ENCODE results near the gene TMEM30A.

The TMEM30A gene

DNA sequence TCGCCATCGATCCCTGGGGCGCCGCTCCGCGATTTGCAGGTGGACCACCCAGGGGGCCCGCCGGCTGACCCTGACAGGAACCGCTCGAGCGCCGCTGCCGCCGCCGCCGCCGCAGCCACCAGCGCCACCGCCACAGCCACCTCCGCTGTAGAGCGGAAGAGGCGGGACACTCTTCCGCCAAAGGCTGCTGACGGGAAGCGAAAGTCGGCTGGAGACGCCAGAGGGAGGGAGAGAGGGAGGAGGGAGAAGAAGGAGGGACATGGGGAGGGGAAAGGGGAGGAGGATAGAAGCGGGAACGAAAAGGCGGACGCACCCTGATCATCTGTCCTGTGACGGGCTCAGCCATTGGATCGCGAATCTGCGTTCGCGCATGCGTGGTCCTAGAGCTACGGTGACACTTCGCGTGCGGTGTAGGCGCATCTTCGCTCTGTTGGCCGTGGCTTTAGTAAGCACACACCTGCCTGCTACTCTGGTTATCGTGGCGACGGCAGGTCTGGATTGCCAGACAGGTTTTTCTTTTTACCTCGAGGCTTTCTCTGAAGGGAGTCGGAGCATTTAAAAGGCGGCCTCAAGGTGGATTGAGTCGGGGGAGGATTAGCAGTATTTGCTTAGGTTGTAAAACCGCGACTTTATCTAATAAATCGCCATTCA is at the start of gene TMEM30A:
TSS of gene TMEM30A (minus strand) at position 161 of the 651 bp plus-strand sequence. CDS start at position 7, 154 bp downstream.
- DNase-seq: peak; percentile 98
- H3K27ac Mint-ChIP-seq: no peak within 1 kb of the TSS
- no peaks in the 10 kb centered on the region for H3K27me3 Mint-ChIP-seq
- H3K4me1 Mint-ChIP-seq: peaks cover 46% of the 10 kb centered on the region
- H3K4me3 Mint-ChIP-seq: no peak within 1 kb of the TSS
- CTCF ChIA-PET: interaction anchor here (0.6 to 1.6 kb wide), 6 partner anchors 10 to 29 kb away, joined by 3 to 8 read pairs (median 4); no protein-coding TSS in a partner anchor
- peaks cover 17% of the 10 kb centered on the region for H3K36me3 Mint-ChIP-seq
- no peaks in the 10 kb centered on the region for H3K9me3 Mint-ChIP-seq

DNA sequence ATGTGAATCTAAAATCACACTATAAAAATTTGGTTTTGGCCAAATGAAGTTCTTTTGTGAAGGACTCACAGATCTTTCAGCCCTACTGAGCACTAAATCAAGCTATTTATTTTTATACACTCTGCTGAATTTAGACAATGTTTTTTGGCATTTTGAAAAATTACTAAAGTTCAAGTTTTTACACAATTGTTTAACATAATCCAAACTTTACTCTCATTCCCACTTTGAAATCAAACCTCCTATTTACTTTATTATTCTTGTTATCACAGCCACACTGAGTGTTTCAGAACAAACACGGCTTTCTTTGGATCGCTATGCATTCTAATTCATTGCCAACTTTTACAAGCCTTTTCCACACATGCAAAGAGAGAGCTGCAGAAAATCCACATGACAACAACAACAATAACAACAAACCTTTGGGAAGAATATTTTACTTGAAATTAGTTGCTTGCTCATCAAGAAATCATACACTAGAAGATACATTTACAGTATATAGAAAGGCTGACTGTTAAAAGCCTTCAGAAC is 49.1 kb upstream of the TMEM30A start:
- H3K4me3 Mint-ChIP-seq: no peak overlapping the region
- H3K4me1 Mint-ChIP-seq: no peaks in the 10 kb centered on the region
- peaks cover 14% of the 10 kb centered on the region for H3K27me3 Mint-ChIP-seq
- DNase-seq: no peak
- CTCF ChIA-PET: interaction anchor here (1.5 kb wide), 1 partner anchor 66 kb away, joined by 3 read pairs; no protein-coding TSS in a partner anchor
- no peak overlapping the region for H3K27ac Mint-ChIP-seq
- no peaks in the 10 kb centered on the region for H3K9me3 Mint-ChIP-seq
- no peaks in the 10 kb centered on the region for H3K36me3 Mint-ChIP-seq

DNA sequence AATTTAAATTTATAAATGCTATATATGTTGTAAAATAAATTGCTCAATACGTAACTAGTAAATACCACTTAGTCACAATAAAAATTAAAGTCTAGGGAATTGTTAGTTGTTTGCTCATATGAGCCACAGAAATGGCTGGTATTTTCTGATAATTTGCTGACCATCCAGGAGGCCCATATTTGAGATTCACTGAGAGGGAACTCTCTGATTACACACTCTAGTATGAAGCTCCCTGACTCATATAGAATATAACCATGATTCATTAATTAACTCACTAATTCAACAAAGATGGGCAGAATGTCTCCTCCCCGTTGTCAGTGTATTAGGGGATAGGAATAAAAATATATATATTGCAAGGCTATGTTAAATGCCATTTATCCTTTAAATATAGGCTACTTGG is 46.6 kb upstream of the TMEM30A start:
- Mint-ChIP-seq H3K9me3 (no peaks in the 10 kb centered on the region), H3K27me3 (peaks cover 19% of the 10 kb centered on the region), H3K27ac (no peak overlapping the region), H3K4me1 (no peaks in the 10 kb centered on the region), H3K4me3 (no peak overlapping the region), H3K36me3 (no peaks in the 10 kb centered on the region)
- CTCF ChIA-PET: interaction anchor here (0.9 kb wide), 1 partner anchor 34 kb away, joined by 4 read pairs; no protein-coding TSS in a partner anchor
- DNase-seq: no peak

DNA sequence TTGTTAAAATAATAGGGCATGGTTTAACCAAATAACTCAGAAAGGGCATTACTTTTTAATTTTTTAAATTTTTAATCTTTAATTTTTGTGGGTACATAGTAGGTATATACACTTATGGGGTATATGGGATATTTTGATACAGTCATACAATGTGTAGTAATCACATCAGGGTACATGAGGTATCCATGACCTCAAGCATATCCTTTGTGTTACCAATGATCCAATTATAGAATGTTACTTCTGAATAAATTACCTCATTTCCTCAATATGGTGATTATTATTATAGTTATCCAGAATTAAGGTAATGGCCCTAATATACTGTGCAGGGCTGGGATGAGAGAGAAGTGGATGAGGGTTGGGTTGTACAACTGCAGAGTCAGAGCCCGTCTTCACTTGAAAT is 45.1 kb upstream of the TMEM30A start:
- CTCF ChIA-PET: no interaction called here
- H3K27me3 Mint-ChIP-seq: peaks cover 17% of the 10 kb centered on the region
- H3K36me3 Mint-ChIP-seq: no peaks in the 10 kb centered on the region
- H3K4me1 Mint-ChIP-seq: no peaks in the 10 kb centered on the region
- no peak for DNase-seq
- H3K4me3 Mint-ChIP-seq: no peak overlapping the region
- no peak overlapping the region for H3K27ac Mint-ChIP-seq
- no peaks in the 10 kb centered on the region for H3K9me3 Mint-ChIP-seq

DNA sequence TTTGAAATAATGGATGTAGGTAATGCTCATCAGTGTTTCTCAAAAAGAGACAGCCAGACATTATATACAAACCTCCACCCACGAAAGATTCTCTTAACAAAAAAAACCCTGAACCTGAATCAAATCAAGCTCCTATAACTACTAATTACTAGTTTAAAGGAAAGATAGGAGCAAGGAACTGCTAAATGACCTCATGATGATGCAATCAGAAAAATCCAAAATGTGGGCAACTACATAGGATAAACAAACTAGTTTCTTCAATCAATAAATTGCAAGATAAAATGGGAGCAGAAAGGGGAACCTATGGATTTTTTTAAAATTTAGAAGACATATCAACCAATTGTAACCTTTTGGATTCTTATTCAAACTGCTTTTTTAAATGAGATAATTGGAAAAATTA is 43.2 kb upstream of the TMEM30A start:
- H3K27me3 Mint-ChIP-seq: peaks cover 9% of the 10 kb centered on the region
- no peak overlapping the region for H3K4me3 Mint-ChIP-seq
- no peaks in the 10 kb centered on the region for H3K36me3 Mint-ChIP-seq
- no peaks in the 10 kb centered on the region for H3K4me1 Mint-ChIP-seq
- no peaks in the 10 kb centered on the region for H3K9me3 Mint-ChIP-seq
- no peak overlapping the region for H3K27ac Mint-ChIP-seq
- DNase-seq: no peak
- CTCF ChIA-PET: no interaction called here

DNA sequence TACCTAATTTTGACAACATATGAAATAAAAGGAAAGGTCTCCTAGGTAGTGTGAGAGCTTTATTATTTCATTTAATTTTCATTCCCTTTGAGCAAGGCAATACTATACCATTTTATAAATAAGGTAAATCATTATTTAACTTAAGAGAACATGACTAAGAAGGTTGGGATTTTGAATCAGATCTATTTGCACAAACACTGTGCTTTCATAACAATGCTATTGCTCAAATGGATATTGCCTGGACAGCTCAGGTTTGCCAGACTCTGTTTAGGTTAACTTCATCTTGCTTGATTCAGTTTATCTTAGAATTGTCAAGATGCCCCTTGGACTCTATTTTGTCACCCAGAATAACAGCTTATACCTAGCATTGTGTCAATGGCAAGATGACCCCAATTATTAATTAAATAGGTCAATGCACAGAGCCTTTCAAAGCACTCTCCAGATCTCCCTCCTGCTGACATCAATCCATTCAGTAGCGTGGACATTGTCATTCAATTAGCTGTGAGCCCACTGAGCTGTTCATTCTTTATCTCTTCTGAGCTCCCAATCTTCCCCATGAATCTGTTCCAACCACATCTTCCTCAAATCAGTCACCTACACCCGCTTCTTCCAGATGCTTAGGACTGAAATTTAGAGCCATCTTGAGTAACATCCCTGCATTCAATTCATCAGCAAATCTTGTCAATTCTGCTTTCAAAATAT is 42.1 kb upstream of the TMEM30A start:
- H3K36me3 Mint-ChIP-seq: no peaks in the 10 kb centered on the region
- H3K4me1 Mint-ChIP-seq: no peaks in the 10 kb centered on the region
- DNase-seq: no peak
- no peaks in the 10 kb centered on the region for H3K9me3 Mint-ChIP-seq
- CTCF ChIA-PET: no interaction called here
- H3K27me3 Mint-ChIP-seq: peaks cover 9% of the 10 kb centered on the region
- H3K4me3 Mint-ChIP-seq: no peak overlapping the region
- no peak overlapping the region for H3K27ac Mint-ChIP-seq

DNA sequence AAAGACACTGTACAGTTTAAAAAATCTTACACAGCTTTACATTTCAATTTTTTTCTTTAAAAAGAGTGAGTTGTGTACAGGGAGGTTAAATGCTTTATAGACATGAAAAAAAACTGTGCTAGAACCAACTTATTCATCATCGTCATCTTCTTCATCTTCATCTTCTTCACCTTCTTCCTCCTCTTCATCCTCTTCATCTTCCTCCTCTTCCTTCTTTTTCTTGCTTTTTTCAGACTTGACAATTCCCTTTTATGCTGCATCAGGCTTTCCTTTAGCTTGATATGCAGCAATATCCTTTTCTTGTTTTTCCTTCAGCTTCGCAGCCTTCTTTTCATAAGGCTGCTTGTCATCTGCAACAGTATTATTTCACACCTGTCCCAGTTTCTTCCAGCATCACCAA is 34.3 kb upstream of the TMEM30A start:
- H3K36me3 Mint-ChIP-seq: no peaks in the 10 kb centered on the region
- no peak overlapping the region for H3K27ac Mint-ChIP-seq
- DNase-seq: no peak
- CTCF ChIA-PET: interaction anchor here (0.7 to 1.5 kb wide), 2 partner anchors 11 to 504 kb away, joined by 3 to 4 read pairs; no protein-coding TSS in a partner anchor
- H3K4me1 Mint-ChIP-seq: no peaks in the 10 kb centered on the region
- no peak overlapping the region for H3K4me3 Mint-ChIP-seq
- peaks cover 13% of the 10 kb centered on the region for H3K27me3 Mint-ChIP-seq
- H3K9me3 Mint-ChIP-seq: no peaks in the 10 kb centered on the region

DNA sequence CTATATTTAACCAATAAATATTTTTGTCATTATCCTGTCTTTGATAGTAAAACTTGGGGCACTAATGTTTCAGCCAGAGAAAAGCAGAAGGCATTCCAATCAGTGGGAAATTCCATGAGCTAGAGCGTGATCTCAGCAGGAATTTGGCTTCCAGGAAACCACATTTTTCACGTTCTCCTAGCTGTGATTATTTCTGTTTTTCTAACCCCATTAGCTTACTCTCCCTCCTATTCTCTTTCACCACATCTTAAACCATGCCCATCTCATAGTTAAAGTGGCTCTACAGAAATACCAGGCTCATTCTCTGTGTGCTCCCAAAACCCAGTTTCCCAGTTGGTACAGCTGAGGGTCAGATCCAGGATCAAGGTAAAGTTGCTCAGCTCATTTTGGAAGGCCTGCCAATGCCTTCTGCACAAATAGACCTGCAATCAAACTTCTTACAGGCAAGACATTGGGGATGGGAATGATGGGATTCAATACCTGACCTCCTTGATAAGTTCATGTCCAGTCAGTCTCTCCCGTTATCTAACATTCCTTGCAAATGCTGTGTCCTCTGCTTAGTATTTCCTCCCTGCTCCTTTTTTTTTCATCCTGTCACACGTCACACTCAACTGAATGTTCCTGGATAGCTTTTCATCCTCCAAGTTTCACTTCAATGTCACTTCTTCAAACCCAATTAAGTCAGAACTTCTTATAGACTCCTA is 33.1 kb upstream of the TMEM30A start:
- Mint-ChIP-seq H3K27ac (no peak overlapping the region), H3K4me1 (no peaks in the 10 kb centered on the region), H3K27me3 (peaks cover 17% of the 10 kb centered on the region), H3K9me3 (no peaks in the 10 kb centered on the region), H3K4me3 (no peak overlapping the region), H3K36me3 (no peaks in the 10 kb centered on the region)
- CTCF ChIA-PET: interaction anchor here (0.8 kb wide), 1 partner anchor 20 kb away, joined by 3 read pairs; no protein-coding TSS in a partner anchor
- DNase-seq: no peak

DNA sequence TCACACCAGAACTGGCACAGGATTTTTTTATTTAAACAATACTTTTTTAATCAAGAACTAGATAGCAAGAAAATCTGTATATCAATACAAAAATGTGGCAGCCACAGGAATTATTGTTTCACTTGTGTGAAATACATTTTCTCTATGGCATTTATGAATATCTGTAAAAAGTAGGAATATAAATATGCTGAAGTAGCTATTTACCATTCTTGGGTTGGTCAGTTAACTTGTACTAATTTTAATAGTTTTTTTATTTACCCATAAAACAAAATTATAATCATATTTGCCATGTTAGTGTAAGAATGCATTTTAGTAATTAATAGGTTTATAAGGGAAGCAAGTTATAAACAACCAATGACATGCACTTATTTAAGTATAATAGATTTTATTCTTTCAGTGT is 31.4 kb upstream of the TMEM30A start:
- Mint-ChIP-seq H3K27me3 (peaks cover 20% of the 10 kb centered on the region), H3K36me3 (no peaks in the 10 kb centered on the region), H3K9me3 (no peaks in the 10 kb centered on the region), H3K4me1 (no peaks in the 10 kb centered on the region), H3K27ac (no peak overlapping the region), H3K4me3 (no peak overlapping the region)
- DNase-seq: no peak
- CTCF ChIA-PET: no interaction called here

DNA sequence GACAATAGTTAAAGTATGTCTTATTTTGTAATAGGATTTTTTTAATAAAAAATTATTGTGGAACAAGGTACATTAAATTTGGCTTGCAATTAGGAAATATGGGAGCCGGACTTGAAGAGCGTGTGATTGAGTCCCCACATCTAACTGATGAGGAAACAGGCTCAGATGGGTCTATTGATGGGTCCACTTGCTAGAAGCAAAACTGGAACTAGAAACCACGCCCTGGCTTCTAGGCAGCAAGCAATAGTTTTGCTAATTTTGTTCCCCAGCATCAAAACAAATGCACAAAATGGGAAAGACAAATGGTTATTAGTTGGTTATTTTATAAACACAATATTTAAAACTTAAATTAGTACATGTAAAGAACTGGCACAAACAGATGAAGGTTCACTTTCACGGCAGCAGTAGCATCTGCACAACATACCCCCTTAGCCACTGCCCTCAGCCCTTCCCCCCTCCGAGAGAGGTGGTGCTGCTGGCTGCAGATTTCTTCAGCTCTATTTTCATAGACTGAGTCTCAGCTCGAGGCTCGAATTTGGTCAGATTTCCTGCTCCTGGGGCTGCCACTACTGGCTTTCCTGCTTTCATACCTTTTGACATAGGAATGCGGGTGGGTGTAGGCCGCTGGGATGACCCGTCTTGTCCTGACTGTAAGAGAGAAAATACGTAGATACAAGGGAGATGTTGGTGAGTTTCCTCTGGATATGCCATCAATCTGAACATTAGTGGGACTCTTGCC is 23.8 kb upstream of the TMEM30A start:
- Mint-ChIP-seq H3K36me3 (no peaks in the 10 kb centered on the region), H3K27me3 (peaks cover 7% of the 10 kb centered on the region), H3K27ac (no peak overlapping the region), H3K4me1 (peaks cover 5% of the 10 kb centered on the region), H3K4me3 (no peak overlapping the region), H3K9me3 (no peaks in the 10 kb centered on the region)
- DNase-seq: no peak
- CTCF ChIA-PET: interaction anchor here (1.2 kb wide), 1 partner anchor 11 kb away, joined by 4 read pairs; no protein-coding TSS in a partner anchor

DNA sequence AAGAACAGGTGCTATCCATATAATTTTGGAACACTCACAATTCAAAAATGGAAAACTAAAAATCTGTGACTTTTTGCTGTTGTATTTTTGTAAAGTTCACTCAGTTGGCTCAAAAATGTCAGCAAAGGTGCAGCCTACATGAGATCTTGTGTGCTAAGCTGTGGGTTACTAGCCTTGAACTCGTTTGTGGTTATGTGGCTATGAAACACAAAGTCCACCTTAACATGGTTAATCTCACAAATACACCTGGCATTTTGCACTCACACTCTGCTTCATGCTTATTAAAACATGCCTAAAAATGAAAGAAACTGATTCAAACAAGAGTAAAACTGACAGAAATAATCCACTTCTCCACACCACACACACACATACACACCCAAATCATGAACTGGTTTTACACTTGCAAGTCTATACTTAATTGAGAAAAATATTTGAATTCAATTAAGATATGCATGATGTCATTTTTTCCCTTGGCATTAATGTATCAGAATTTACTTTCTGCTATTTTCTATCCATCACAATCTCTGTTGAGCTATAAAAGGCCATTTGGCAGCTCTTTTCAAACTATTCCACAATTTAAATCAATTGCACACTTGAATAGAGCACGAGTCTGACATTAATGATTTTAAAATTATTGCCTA is 22.9 kb upstream of the TMEM30A start:
- CTCF ChIA-PET: interaction anchor here (1.2 kb wide), 1 partner anchor 12 kb away, joined by 4 read pairs; no protein-coding TSS in a partner anchor
- H3K27ac Mint-ChIP-seq: no peak overlapping the region
- peaks cover 5% of the 10 kb centered on the region for H3K4me1 Mint-ChIP-seq
- H3K36me3 Mint-ChIP-seq: no peaks in the 10 kb centered on the region
- peaks cover 3% of the 10 kb centered on the region for H3K27me3 Mint-ChIP-seq
- DNase-seq: no peak
- H3K9me3 Mint-ChIP-seq: no peaks in the 10 kb centered on the region
- H3K4me3 Mint-ChIP-seq: no peak overlapping the region

DNA sequence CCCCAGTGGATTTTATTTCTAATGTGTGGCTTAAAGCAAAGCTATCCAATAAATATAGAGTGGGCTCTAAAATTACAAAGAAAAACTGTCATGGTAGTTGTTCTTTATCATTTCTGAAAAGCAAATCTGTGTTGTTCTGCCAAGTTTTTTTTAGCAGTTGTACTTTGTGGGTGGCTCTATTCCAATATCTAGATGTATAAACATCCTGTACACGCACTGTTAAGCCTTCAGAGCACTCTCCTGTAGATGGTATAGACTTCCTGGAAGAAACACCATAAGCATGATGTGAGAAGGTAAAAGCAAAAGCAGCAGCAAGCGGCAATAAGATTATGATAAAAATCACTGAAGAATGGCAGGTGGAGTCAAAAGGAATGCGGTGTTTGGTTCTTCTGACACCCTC is 21.5 kb upstream of the TMEM30A start:
- peaks cover 5% of the 10 kb centered on the region for H3K4me1 Mint-ChIP-seq
- H3K4me3 Mint-ChIP-seq: no peak overlapping the region
- no peaks in the 10 kb centered on the region for H3K36me3 Mint-ChIP-seq
- H3K27ac Mint-ChIP-seq: no peak overlapping the region
- H3K27me3 Mint-ChIP-seq: no peaks in the 10 kb centered on the region
- CTCF ChIA-PET: no interaction called here
- DNase-seq: no peak
- H3K9me3 Mint-ChIP-seq: no peaks in the 10 kb centered on the region

DNA sequence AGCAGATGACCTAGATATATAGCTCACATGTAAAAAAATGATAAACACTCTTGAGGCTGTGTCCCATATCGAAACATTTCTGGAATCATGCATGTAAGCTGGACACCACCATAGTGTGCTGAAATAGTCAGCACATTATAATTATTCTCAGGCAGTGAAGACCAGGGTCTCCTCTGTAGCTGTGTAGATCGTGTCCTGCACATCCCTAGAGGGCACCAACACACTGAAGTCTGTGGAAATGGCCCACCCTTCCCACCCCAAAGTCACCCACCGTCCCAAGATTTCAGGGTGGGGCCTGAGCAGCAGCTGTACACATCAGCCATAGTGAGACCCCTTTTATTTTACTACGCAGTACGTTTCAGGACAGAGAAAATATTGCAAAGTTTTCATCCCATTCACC is 21.0 kb upstream of the TMEM30A start:
- Mint-ChIP-seq H3K27ac (no peak overlapping the region), H3K4me3 (no peak overlapping the region), H3K4me1 (peaks cover 5% of the 10 kb centered on the region), H3K36me3 (no peaks in the 10 kb centered on the region), H3K9me3 (no peaks in the 10 kb centered on the region), H3K27me3 (no peaks in the 10 kb centered on the region)
- CTCF ChIA-PET: no interaction called here
- no peak for DNase-seq
